Mucosa of stomach (tissue), 1 donor: ENCODE data around the gene CC2D2B.
"Not testable (repeated sequence)": the region's sequence is repeated elsewhere in the genome, so short reads cannot be mapped to it uniquely, and the experiment has no call there.

Source experiments
- H3K27me3 ChIP-seq: one replicate; pipeline ENCODE4 v1.7.0; 2013; ENCODE audit warnings: mild to moderate bottlenecking, low read length; ENCODE audit not compliant: control insufficient read depth, insufficient read depth
- H3K36me3 ChIP-seq: one replicate; pipeline ENCODE4 v1.7.0; 2013; ENCODE audit warnings: low read length; ENCODE audit not compliant: control insufficient read depth, insufficient read depth
- H3K4me1 ChIP-seq: one replicate; pipeline ENCODE4 v1.7.0; 2013; ENCODE audit warnings: mild to moderate bottlenecking, low read length; ENCODE audit not compliant: control insufficient read depth, insufficient read depth
- H3K4me3 ChIP-seq: one replicate; pipeline ENCODE4 v1.7.0; 2013; ENCODE audit warnings: low read length
- H3K9ac ChIP-seq: one replicate; pipeline ENCODE4 v1.7.0; 2013; ENCODE audit warnings: mild to moderate bottlenecking, low read length, moderate library complexity
- H3K9me3 ChIP-seq: one replicate; pipeline ENCODE4 v1.7.0; 2013; ENCODE audit warnings: mild to moderate bottlenecking, low read length, moderate library complexity; ENCODE audit not compliant: control insufficient read depth
- donor health status: Pancreatic carcinoma.

The CC2D2B gene

GRCh38 chr10:95873651-95874050 lies 34.1 kb upstream of the CC2D2B start:
- Histone ChIP-seq H3K36me3 (no peaks in the 10 kb centered on the region), H3K4me1 (no peaks in the 10 kb centered on the region), H3K27me3 (no peaks in the 10 kb centered on the region), H3K4me3 (no peak overlapping the region), H3K9ac (no peak overlapping the region), H3K9me3 (no peaks in the 10 kb centered on the region)

- not testable (repeated sequence) for H3K4me3 ChIP-seq, H3K36me3 ChIP-seq, H3K9me3 ChIP-seq, H3K9ac ChIP-seq, H3K4me1 ChIP-seq, H3K27me3 ChIP-seq
These were observed 33.0 kb upstream of the CC2D2B start for GRCh38 chr10:95874783-95875182.

GRCh38 chr10:95876756-95877155 lies 31.0 kb upstream of the CC2D2B start:
- H3K27me3 ChIP-seq, result no peaks in the 10 kb centered on the region
- no peak overlapping the region for H3K9ac ChIP-seq
- H3K36me3 ChIP-seq, result no peaks in the 10 kb centered on the region
- H3K9me3 ChIP-seq, result no peaks in the 10 kb centered on the region
- no peaks in the 10 kb centered on the region for H3K4me1 ChIP-seq
- H3K4me3 ChIP-seq, result no peak overlapping the region

- no peaks in the 10 kb centered on the region for H3K36me3 ChIP-seq
- H3K4me1 ChIP-seq, result no peaks in the 10 kb centered on the region
- no peaks in the 10 kb centered on the region for H3K9me3 ChIP-seq
- H3K27me3 ChIP-seq, result no peaks in the 10 kb centered on the region
- H3K9ac ChIP-seq, result no peak overlapping the region
- no peak overlapping the region for H3K4me3 ChIP-seq
These were observed 29.9 kb upstream of the CC2D2B start for GRCh38 chr10:95877881-95878280.

- no peaks in the 10 kb centered on the region for H3K4me1 ChIP-seq
- no peak overlapping the region for H3K4me3 ChIP-seq
- no peaks in the 10 kb centered on the region for H3K36me3 ChIP-seq
- no peak overlapping the region for H3K9ac ChIP-seq
- H3K27me3 ChIP-seq, result no peaks in the 10 kb centered on the region
- no peaks in the 10 kb centered on the region for H3K9me3 ChIP-seq
These were observed 27.1 kb upstream of the CC2D2B start for GRCh38 chr10:95880704-95881103.

GRCh38 chr10:95881316-95881715 lies 26.5 kb upstream of the CC2D2B start:
- Histone ChIP-seq H3K27me3 (no peaks in the 10 kb centered on the region), H3K4me3 (no peak overlapping the region), H3K36me3 (no peaks in the 10 kb centered on the region), H3K4me1 (no peaks in the 10 kb centered on the region), H3K9me3 (no peaks in the 10 kb centered on the region), H3K9ac (no peak overlapping the region)

- Histone ChIP-seq H3K27me3 (no peaks in the 10 kb centered on the region), H3K4me1 (no peaks in the 10 kb centered on the region), H3K4me3 (no peak overlapping the region), H3K9ac (no peak overlapping the region), H3K36me3 (no peaks in the 10 kb centered on the region), H3K9me3 (no peaks in the 10 kb centered on the region)
These were observed 17.9 kb upstream of the CC2D2B start for GRCh38 chr10:95889830-95890229.

DNA sequence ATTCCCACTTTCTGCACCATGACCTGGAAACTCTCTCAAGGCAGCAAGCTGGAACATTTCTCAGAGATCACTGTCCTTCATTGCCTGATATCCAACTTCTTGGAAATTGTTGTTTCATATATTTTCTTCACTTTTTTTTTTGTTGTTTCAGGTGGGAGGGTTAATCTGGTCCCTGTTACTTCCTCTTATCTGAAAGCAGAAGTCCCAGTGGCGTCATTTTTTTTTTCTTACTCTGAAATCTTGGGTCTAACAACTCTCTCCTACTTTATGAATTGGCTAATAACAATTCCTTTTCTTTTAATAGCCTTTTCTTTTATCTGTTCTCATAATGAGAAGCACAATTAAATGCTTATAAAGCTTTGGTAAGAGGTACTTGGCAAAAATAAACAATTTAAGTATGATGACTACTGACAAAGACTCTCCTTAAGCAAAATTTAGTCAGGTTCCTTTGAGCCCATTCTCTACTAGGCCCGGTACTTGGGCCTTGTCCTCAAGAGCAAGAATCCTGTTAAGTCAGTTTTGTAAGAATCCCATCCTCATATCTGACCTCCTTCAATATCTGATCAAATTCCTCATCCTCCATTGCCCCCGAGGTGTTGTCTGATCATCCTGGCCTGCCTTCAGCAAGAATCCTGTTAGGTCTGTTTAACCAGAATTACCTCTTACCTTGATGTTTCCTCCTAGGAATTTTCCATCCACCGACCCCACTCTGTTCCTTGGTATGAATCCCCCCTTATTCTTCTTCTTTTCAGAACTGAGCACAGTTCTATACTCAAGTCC lies 11.5 kb upstream of the CC2D2B start:
- Histone ChIP-seq H3K9me3 (no peaks in the 10 kb centered on the region), H3K36me3 (no peaks in the 10 kb centered on the region), H3K4me1 (no peaks in the 10 kb centered on the region), H3K9ac (no peak overlapping the region), H3K4me3 (no peak overlapping the region), H3K27me3 (no peaks in the 10 kb centered on the region)

- H3K36me3 ChIP-seq, H3K9me3 ChIP-seq, H3K27me3 ChIP-seq, H3K4me3 ChIP-seq, H3K9ac ChIP-seq, H3K4me1 ChIP-seq: not testable (repeated sequence)
These were observed 1.7 kb upstream of the CC2D2B start for GRCh38 chr10:95905897-95906580.

DNA sequence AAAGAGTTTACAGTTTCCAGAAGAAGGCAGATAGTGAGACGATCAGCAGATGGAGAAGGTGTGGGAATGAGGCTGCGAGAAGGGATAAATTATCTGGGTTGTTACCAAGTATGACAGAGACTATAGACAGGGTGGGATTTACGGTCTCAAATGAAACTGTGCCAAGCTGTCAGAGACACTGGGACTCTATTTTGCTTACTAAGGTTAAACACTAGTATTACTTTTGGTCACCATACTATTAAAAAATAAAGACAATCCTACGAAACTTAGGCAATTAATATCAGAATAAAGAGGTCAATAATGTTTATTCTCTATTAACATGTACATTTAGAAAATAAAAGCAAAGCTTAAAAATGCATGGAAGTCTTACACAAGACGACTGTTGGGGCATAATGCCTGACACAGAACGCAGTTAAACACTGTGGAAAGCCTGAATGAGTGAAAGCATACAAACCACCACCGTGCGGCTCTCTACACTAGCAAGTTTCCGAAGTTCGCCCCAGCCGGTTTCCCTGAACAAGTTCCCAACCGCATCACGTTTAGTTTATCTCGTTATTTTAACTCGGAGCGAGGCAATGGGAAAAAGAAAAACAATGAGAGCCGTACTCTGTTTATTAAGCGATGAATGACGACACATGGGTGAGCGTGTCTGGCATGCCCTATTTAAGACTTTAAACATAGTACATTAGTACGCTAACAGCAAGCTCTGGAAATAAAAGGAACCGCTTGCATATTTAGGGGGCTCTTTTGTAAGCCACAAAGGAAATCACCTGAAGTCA lies 909 bp upstream of the CC2D2B start:
- H3K27me3 ChIP-seq, result no peaks in the 10 kb centered on the region
- no peaks in the 10 kb centered on the region for H3K4me1 ChIP-seq
- no peaks in the 10 kb centered on the region for H3K36me3 ChIP-seq
- peak overlapping the region; percentile 46 for H3K9ac ChIP-seq
- H3K4me3 ChIP-seq, result peak overlapping the region; percentile 71
- no peaks in the 10 kb centered on the region for H3K9me3 ChIP-seq

DNA sequence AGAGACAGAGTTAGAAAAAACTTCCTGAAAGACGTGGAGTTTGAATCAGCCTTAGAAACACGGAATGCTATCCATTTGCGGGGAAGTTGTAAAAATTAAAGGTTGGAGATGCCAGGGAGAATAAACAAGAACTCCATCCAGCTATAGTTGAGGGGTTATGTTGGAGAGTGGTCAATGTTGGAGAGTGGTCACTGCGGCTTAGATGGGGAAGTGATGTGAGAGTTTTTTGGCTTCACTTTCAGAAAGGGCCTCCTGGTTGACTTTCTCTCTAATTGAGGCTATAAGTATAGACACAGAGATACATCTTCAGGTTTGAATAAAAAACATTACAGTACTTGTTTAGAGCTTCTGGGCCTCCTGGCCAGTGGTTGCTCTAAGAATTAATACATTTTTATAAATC lies 675 bp downstream of the CC2D2B start:
- H3K4me1 ChIP-seq, result no peaks in the 10 kb centered on the region
- H3K27me3 ChIP-seq, result no peaks in the 10 kb centered on the region
- no peaks in the 10 kb centered on the region for H3K9me3 ChIP-seq
- no peak overlapping the region for H3K9ac ChIP-seq
- H3K4me3 ChIP-seq, result no peak overlapping the region
- H3K36me3 ChIP-seq, result no peaks in the 10 kb centered on the region

DNA sequence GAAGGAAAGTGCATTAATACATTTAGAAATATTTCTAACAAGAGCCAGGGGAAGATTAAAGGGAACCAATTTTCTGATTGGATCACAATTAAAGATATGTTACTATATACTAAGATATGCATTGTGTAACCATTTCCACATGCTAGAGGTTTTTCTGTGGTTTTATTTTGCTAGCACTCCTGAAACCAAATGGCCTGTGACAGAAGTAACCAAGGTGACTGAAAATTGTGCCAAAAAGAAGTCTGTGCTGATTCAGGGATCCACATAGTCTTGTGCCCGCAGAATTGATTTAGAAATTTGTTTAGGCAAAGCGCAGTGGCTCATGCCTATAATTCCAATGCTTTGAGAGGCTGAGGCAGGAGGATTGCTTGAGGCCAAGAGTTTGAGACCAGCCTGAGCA lies 1.8 kb downstream of the CC2D2B start:
- no peaks in the 10 kb centered on the region for H3K4me1 ChIP-seq

More for the DNA sequence above, 1.8 kb downstream of the CC2D2B start:
- Histone ChIP-seq H3K9ac (no peak overlapping the region), H3K27me3 (no peaks in the 10 kb centered on the region), H3K4me3 (no peak overlapping the region), H3K36me3 (no peaks in the 10 kb centered on the region), H3K9me3 (no peaks in the 10 kb centered on the region)
